HEK293 (cell line): Measurements from ENCODE around the gene PIK3IP1.

Experiments
- CTCF ChIA-PET: fragments of 350-600 bp; formaldehyde crosslinking; extraction: SDS; loops from one replicate; lab custom pipeline; 2021; ENCODE audit warnings: antibody characterized with exemption; lab: Yijun Ruan, JAX
- POLR2A ChIA-PET: fragments of 300-600 bp; formaldehyde crosslinking; extraction: SDS; loops from one replicate; lab custom pipeline; 2020; ENCODE audit warnings: antibody characterized with exemption, inconsistent platforms; lab: Yijun Ruan, JAX
- H3K27ac ChIP-seq: fragments of 200-500 bp; sonication (Bioruptor generic); 2 replicates; pipeline ENCODE4 v1.5.1; 2014; ENCODE audit warnings: low read depth, low read length, control low read depth, inconsistent platforms; ENCODE audit errors: extremely low read depth
- H3K36me3 ChIP-seq, 2 experiments: fragments of 200-500 bp in 1 of 2; sonication (Bioruptor generic) in 1 of 2; 1 replicate in 1 of 2; 2 replicates in 1 of 2; pipeline ENCODE4 v1.5.1; 2014 to 2017; ENCODE audit warnings: inconsistent platforms in 2 of 2, low read length in 2 of 2; ENCODE audit not compliant: control insufficient read depth in 2 of 2, insufficient read depth in 1 of 2
- H3K4me1 ChIP-seq: fragments of 200-500 bp; sonication (Bioruptor generic); 2 replicates; pipeline ENCODE4 v1.5.1; 2014; ENCODE audit warnings: mild to moderate bottlenecking, low read length, inconsistent platforms; ENCODE audit not compliant: control insufficient read depth, insufficient read depth
- H3K4me3 ChIP-seq: 2 replicates; pipeline ENCODE4 v1.5.1; 2011; ENCODE audit warnings: low read depth, mild to moderate bottlenecking, control low read depth, low read length, moderate library complexity
- H3K9me3 ChIP-seq: fragments of 200-500 bp; sonication (Bioruptor generic); 2 replicates; pipeline ENCODE4 v1.5.1; 2014; ENCODE audit warnings: low read depth, low read length, inconsistent platforms; ENCODE audit not compliant: control insufficient read depth, insufficient read depth
- KLF1 ChIP-seq: fragments of 450-650 bp; formaldehyde crosslinking; IDR thresholded peaks from 2 replicates; pipeline ENCODE4 v1.5.1; 2016; ENCODE audit warnings: missing biosample characterization, missing genetic modification characterization
- TCF7L2 ChIP-seq: IDR thresholded peaks from 2 replicates; pipeline ENCODE4 v1.6.1; 2011; ENCODE audit warnings: low read depth, mild to moderate bottlenecking, inconsistent platforms, low read length, moderate library complexity, borderline replicate concordance
- ZBTB8A ChIP-seq: fragments of 450-650 bp; formaldehyde crosslinking; IDR thresholded peaks from 2 replicates; pipeline ENCODE4 v1.5.1; 2016; ENCODE audit warnings: missing biosample characterization, missing genetic modification characterization
- ZNF10 ChIP-seq: fragments of 450-650 bp; formaldehyde crosslinking; IDR thresholded peaks from 2 replicates; pipeline ENCODE4 v1.5.1; 2017; ENCODE audit warnings: missing biosample characterization, missing genetic modification characterization
- ZNF138 ChIP-seq: fragments of 450-650 bp; formaldehyde crosslinking; IDR thresholded peaks from 2 replicates; pipeline ENCODE4 v1.5.1; 2016; ENCODE audit warnings: missing biosample characterization, missing genetic modification characterization, borderline replicate concordance
- ZNF202 ChIP-seq: fragments of 450-650 bp; formaldehyde crosslinking; IDR thresholded peaks from 2 replicates; pipeline ENCODE4 v1.5.1; 2016; ENCODE audit warnings: missing biosample characterization, missing genetic modification characterization, borderline replicate concordance
- ZNF341 ChIP-seq: fragments of 450-650 bp; formaldehyde crosslinking; IDR thresholded peaks from 2 replicates; pipeline ENCODE4; 2016; ENCODE audit warnings: low read depth, missing biosample characterization, missing genetic modification characterization
- ZNF423 ChIP-seq: fragments of 450-650 bp; formaldehyde crosslinking; IDR thresholded peaks from 2 replicates; pipeline ENCODE4 v1.5.1; 2016; ENCODE audit warnings: missing biosample characterization, missing genetic modification characterization
- ZNF48 ChIP-seq: fragments of 450-650 bp; formaldehyde crosslinking; IDR thresholded peaks from 2 replicates; pipeline ENCODE4 v1.5.1; 2016; ENCODE audit warnings: missing biosample characterization, missing genetic modification characterization
- ZNF548 ChIP-seq: fragments of 450-650 bp; formaldehyde crosslinking; IDR thresholded peaks from 2 replicates; pipeline ENCODE4 v1.5.1; 2016; ENCODE audit warnings: missing biosample characterization, missing genetic modification characterization
- ZNF560 ChIP-seq: fragments of 450-650 bp; formaldehyde crosslinking; IDR thresholded peaks from 2 replicates; pipeline ENCODE4 v1.5.1; 2017; ENCODE audit warnings: missing biosample characterization, missing genetic modification characterization, borderline replicate concordance
- ZNF670 ChIP-seq: fragments of 450-650 bp; formaldehyde crosslinking; IDR thresholded peaks from 2 replicates; pipeline ENCODE4 v1.5.1; 2016; ENCODE audit warnings: missing biosample characterization, missing genetic modification characterization, low read depth
- TF ChIP-seq, protein P1 (sequence below): fragments of 450-650 bp; IDR thresholded peaks from 2 replicates; pipeline ENCODE4 v1.5.1; 2018; ENCODE audit warnings: missing biosample characterization, missing genetic modification characterization
- TF ChIP-seq, protein P2 (sequence below): fragments of 450-650 bp; formaldehyde crosslinking; IDR thresholded peaks from 2 replicates; pipeline ENCODE4 v1.5.1; 2016; ENCODE audit warnings: missing biosample characterization, missing genetic modification characterization
- TF ChIP-seq, protein P3 (sequence below): fragments of 450-650 bp; formaldehyde crosslinking; IDR thresholded peaks from 2 replicates; pipeline ENCODE4 v1.5.1; 2016; ENCODE audit warnings: missing biosample characterization, missing genetic modification characterization
- TF ChIP-seq, protein P4 (sequence below): fragments of 450-650 bp; formaldehyde crosslinking; IDR thresholded peaks from 2 replicates; pipeline ENCODE4 v1.5.1; 2016; ENCODE audit warnings: missing biosample characterization, missing genetic modification characterization
- TF ChIP-seq, protein P5 (sequence below): fragments of 450-650 bp; formaldehyde crosslinking; IDR thresholded peaks from 2 replicates; pipeline ENCODE4 v1.5.1; 2017; ENCODE audit warnings: missing biosample characterization, missing genetic modification characterization

Gene PIK3IP1

DNA sequence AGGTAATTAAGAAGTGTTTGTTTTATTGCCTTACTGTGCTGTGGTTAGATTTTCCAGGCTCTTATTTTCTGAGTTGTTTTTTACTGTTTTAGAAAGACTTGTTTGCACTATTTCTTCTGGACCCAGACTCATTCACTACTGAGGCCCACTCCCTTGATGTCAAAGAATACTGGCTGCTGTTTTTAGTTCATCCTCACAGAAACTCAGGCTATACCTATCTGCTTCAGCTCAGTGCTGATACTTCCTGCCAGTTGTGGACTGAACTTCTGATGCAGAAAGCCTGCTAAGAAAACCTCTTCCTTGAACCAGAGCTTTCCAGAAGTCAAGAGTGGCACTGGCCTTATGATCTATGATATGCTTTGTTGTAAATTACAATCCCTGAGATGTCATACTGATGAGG, 15.9 kb upstream of the PIK3IP1 start:
- CTCF ChIA-PET = no interaction called here
- Histone ChIP-seq H3K27ac (no peak overlapping the region), H3K36me3 (no peaks in the 10 kb centered on the region; a peak in 2 of 3 replicates), H3K4me3 (no peak overlapping the region), H3K4me1 (no peaks in the 10 kb centered on the region), H3K9me3 (no peaks in the 10 kb centered on the region)
- POLR2A ChIA-PET = interaction anchor here (0.5 kb wide), 1 partner anchor 148 kb away, joined by 4 read pairs; the partner anchor contains the start of gene RNF185
- TF ChIP-seq, protein P1, sequence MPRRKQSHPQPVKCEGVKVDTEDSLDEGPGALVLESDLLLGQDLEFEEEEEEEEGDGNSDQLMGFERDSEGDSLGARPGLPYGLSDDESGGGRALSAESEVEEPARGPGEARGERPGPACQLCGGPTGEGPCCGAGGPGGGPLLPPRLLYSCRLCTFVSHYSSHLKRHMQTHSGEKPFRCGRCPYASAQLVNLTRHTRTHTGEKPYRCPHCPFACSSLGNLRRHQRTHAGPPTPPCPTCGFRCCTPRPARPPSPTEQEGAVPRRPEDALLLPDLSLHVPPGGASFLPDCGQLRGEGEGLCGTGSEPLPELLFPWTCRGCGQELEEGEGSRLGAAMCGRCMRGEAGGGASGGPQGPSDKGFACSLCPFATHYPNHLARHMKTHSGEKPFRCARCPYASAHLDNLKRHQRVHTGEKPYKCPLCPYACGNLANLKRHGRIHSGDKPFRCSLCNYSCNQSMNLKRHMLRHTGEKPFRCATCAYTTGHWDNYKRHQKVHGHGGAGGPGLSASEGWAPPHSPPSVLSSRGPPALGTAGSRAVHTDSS = no peak
- TF ChIP-seq, protein P2, sequence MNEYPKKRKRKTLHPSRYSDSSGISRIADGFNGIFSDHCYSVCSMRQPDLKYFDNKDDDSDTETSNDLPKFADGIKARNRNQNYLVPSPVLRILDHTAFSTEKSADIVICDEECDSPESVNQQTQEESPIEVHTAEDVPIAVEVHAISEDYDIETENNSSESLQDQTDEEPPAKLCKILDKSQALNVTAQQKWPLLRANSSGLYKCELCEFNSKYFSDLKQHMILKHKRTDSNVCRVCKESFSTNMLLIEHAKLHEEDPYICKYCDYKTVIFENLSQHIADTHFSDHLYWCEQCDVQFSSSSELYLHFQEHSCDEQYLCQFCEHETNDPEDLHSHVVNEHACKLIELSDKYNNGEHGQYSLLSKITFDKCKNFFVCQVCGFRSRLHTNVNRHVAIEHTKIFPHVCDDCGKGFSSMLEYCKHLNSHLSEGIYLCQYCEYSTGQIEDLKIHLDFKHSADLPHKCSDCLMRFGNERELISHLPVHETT (tag by site-specific recombination) = no peak
- TF ChIP-seq ZNF138 (no peak), ZNF548 (tag by site-specific recombination) (no peak), ZNF10 (tag by site-specific recombination) (no peak), ZNF202 (tag by site-specific recombination) (no peak), ZNF341 (no peak)
- TF ChIP-seq, protein P3, sequence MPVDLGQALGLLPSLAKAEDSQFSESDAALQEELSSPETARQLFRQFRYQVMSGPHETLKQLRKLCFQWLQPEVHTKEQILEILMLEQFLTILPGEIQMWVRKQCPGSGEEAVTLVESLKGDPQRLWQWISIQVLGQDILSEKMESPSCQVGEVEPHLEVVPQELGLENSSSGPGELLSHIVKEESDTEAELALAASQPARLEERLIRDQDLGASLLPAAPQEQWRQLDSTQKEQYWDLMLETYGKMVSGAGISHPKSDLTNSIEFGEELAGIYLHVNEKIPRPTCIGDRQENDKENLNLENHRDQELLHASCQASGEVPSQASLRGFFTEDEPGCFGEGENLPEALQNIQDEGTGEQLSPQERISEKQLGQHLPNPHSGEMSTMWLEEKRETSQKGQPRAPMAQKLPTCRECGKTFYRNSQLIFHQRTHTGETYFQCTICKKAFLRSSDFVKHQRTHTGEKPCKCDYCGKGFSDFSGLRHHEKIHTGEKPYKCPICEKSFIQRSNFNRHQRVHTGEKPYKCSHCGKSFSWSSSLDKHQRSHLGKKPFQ (tag by site-specific recombination) = no peak

DNA sequence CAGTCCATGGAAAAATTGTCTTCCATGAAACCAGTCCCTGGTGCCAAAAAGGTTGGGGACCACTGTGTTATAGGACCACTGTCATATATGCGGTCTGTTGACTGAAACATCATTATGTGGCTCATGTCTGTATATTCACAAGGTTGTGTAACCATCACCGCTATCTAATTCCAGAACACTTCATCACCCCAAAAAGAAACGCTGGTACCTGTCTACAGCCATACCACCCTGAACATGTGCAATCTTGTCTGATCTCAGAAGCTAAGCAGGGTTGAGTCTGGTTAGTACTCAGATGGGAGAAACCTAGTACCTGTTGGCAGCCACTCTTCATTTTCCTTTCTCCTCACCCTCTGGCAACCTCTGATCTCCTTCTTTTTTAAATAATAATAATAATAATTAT, 12.9 kb upstream of the PIK3IP1 start:
- Histone ChIP-seq H3K36me3 (no peaks in the 10 kb centered on the region; a peak in 1 of 3 replicates), H3K4me3 (no peak overlapping the region), H3K4me1 (no peaks in the 10 kb centered on the region), H3K27ac (no peak overlapping the region), H3K9me3 (no peaks in the 10 kb centered on the region)
- TF ChIP-seq, protein P4, sequence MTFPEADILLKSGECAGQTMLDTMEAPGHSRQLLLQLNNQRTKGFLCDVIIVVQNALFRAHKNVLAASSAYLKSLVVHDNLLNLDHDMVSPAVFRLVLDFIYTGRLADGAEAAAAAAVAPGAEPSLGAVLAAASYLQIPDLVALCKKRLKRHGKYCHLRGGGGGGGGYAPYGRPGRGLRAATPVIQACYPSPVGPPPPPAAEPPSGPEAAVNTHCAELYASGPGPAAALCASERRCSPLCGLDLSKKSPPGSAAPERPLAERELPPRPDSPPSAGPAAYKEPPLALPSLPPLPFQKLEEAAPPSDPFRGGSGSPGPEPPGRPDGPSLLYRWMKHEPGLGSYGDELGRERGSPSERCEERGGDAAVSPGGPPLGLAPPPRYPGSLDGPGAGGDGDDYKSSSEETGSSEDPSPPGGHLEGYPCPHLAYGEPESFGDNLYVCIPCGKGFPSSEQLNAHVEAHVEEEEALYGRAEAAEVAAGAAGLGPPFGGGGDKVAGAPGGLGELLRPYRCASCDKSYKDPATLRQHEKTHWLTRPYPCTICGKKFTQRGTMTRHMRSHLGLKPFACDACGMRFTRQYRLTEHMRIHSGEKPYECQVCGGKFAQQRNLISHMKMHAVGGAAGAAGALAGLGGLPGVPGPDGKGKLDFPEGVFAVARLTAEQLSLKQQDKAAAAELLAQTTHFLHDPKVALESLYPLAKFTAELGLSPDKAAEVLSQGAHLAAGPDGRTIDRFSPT = no peak
- TF ChIP-seq ZNF423 (no peak), ZNF48 (tag by site-specific recombination) (no peak), KLF1 (tag by site-specific recombination) (no peak), TCF7L2 (no peak), ZNF560 (tag by site-specific recombination) (no peak), ZNF670 (no peak), ZBTB8A (tag by site-specific recombination) (no peak)
- TF ChIP-seq, protein P5, sequence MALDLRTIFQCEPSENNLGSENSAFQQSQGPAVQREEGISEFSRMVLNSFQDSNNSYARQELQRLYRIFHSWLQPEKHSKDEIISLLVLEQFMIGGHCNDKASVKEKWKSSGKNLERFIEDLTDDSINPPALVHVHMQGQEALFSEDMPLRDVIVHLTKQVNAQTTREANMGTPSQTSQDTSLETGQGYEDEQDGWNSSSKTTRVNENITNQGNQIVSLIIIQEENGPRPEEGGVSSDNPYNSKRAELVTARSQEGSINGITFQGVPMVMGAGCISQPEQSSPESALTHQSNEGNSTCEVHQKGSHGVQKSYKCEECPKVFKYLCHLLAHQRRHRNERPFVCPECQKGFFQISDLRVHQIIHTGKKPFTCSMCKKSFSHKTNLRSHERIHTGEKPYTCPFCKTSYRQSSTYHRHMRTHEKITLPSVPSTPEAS (tag by site-specific recombination) = no peak
- ChIA-PET CTCF (interaction anchor here (0.6 to 9.3 kb wide), 2 partner anchors 8 to 15 kb away, joined by 4 to 100 read pairs; no protein-coding TSS in a partner anchor), POLR2A (interaction anchor here (0.6 kb wide), 1 partner anchor 96 kb away, joined by 3 read pairs; no protein-coding TSS in a partner anchor)
